ENCODE measurements around the gene OR2F1. TPM values are rescaled to one million over a fixed set of nuclear protein-coding genes. Genes with fewer than 3 reads are reported as not detected.

Gene OR2F1
- total RNA-seq, 1 experiment from 2014 or later = not detected

GRCh38 chr7:143906895-143907294, 47.7 kb upstream of the OR2F1 start:
- TF ChIP-seq CTCF (IDR thresholded peaks at IDR 0.05 in 2 of 3, conservative IDR thresholded peaks at IDR 0.05 in 1 of 3; ENCODE audit: borderline replicate concordance in 1 of 3, insufficient read depth in 1 of 3, low read depth in 2 of 3, low read length in 2 of 3) (no peak), EZH2 (IDR thresholded peaks at IDR 0.05) (no peak), ELF1 (IDR thresholded peaks at IDR 0.05; ENCODE audit: borderline replicate concordance, low read depth) (no peak), TCF7L2 (IDR thresholded peaks at IDR 0.05; ENCODE audit: borderline replicate concordance, extremely low read depth, insufficient read depth, insufficient read length) (no peak), FOSL1 (IDR thresholded peaks at IDR 0.05; ENCODE audit: low read depth) (no peak)
- no peak overlapping the region for H3K4me2 ChIP-seq (ENCODE audit: low read length)
- no peaks in the 10 kb centered on the region for H4K20me1 ChIP-seq (ENCODE audit: insufficient read depth)
- no peak overlapping the region for H3K27ac ChIP-seq (ENCODE audit: low read depth, low read length)
- POLR2A ChIA-PET = no interaction called here
- no peaks in the 10 kb centered on the region for H3K79me2 ChIP-seq (ENCODE audit: insufficient read depth, low read length)
- H3K27me3 ChIP-seq (ENCODE audit: insufficient read depth, low read length) = no peaks in the 10 kb centered on the region
- intact Hi-C loops (cut with micrococcal nuclease) = loop anchor here (10.0 kb wide), 1 partner anchor 118 kb away; no protein-coding TSS in a partner anchor
- H3K9me2 ChIP-seq (ENCODE audit: insufficient read depth) = no peaks in the 10 kb centered on the region
- DNase-seq (ENCODE audit: low read depth, low spot score) = no peak
- CTCF ChIA-PET = no interaction called here
- BruUV-seq (replicated peaks) = no TSS peak
- H3K9me3 ChIP-seq (ENCODE audit: control insufficient read depth in 1 of 2, insufficient read depth in 1 of 2, low read depth in 1 of 2, low read length in 2 of 2) = no peaks in the 10 kb centered on the region
- H2AFZ ChIP-seq (ENCODE audit: low read depth, low read length, poor library complexity, severe bottlenecking) = no peak overlapping the region
- H3K4me1 ChIP-seq (ENCODE audit: control insufficient read depth in 1 of 2, insufficient read depth in 2 of 2, low read length in 2 of 2) = peaks cover 2 to 8% of the 10 kb centered on the region in 2 experiments; a peak in 2 of 4 replicates
- no peak overlapping the region for H3K4me3 ChIP-seq (replicated peaks in 1 of 2; ENCODE audit: low read depth in 1 of 2, low read length in 2 of 2)
- ATAC-seq = no peak
- H3K36me3 ChIP-seq (ENCODE audit: control insufficient read depth in 1 of 2, insufficient read depth in 2 of 2, low read length in 2 of 2) = no peaks in the 10 kb centered on the region
- H3K9ac ChIP-seq (ENCODE audit: low read length) = no peak overlapping the region
- RAD21 ChIA-PET (ENCODE audit: low non-redundant PET in 1 of 2, low total read pairs in 2 of 2, uncharacterized antibody in 2 of 2, unreplicated experiment in 2 of 2) = no interaction called here

GRCh38 chr7:143908120-143908519, 46.5 kb upstream of the OR2F1 start:
- no peaks in the 10 kb centered on the region for H3K36me3 ChIP-seq (ENCODE audit: control insufficient read depth in 1 of 2, insufficient read depth in 2 of 2, low read length in 2 of 2)
- no peaks in the 10 kb centered on the region for H3K79me2 ChIP-seq (ENCODE audit: insufficient read depth, low read length)
- no peak for DNase-seq (ENCODE audit: low read depth, low spot score)
- POLR2A ChIA-PET = no interaction called here
- no peaks in the 10 kb centered on the region for H4K20me1 ChIP-seq (ENCODE audit: insufficient read depth)
- ATAC-seq = no peak
- H3K4me2 ChIP-seq (ENCODE audit: low read length) = no peak overlapping the region
- H3K9me3 ChIP-seq (ENCODE audit: control insufficient read depth in 1 of 2, insufficient read depth in 1 of 2, low read depth in 1 of 2, low read length in 2 of 2) = no peaks in the 10 kb centered on the region
- intact Hi-C loops (cut with micrococcal nuclease) = loop anchor here (10.0 kb wide), 1 partner anchor 117 kb away; no protein-coding TSS in a partner anchor
- no peak overlapping the region for H3K27ac ChIP-seq (ENCODE audit: low read depth, low read length)
- CTCF ChIA-PET = no interaction called here
- no peak overlapping the region for H2AFZ ChIP-seq (ENCODE audit: low read depth, low read length, poor library complexity, severe bottlenecking)
- no peak overlapping the region for H3K9ac ChIP-seq (ENCODE audit: low read length)
- no TSS peak for BruUV-seq (replicated peaks)
- no peaks in the 10 kb centered on the region for H3K9me2 ChIP-seq (ENCODE audit: insufficient read depth)
- no peaks in the 10 kb centered on the region for H3K4me1 ChIP-seq (ENCODE audit: control insufficient read depth in 1 of 2, insufficient read depth in 2 of 2, low read length in 2 of 2)
- RAD21 ChIA-PET (ENCODE audit: low non-redundant PET in 1 of 2, low total read pairs in 2 of 2, uncharacterized antibody in 2 of 2, unreplicated experiment in 2 of 2) = no interaction called here
- H3K4me3 ChIP-seq (replicated peaks in 1 of 2; ENCODE audit: low read depth in 1 of 2, low read length in 2 of 2) = no peak overlapping the region
- no peaks in the 10 kb centered on the region for H3K27me3 ChIP-seq (ENCODE audit: insufficient read depth, low read length)
- TF ChIP-seq CEBPB (IDR thresholded peaks at IDR 0.05; ENCODE audit: low read depth) = no peak
- TF ChIP-seq FOSL1 (IDR thresholded peaks at IDR 0.05; ENCODE audit: low read depth) = no peak
- TF ChIP-seq SIN3A (IDR thresholded peaks at IDR 0.05; ENCODE audit: low read depth) = no peak
- TF ChIP-seq MAX (IDR thresholded peaks at IDR 0.05) = no peak
- no peak for TF ChIP-seq ZNF274 (IDR thresholded peaks at IDR 0.05; ENCODE audit: low read depth, low read length)
- no peak for TF ChIP-seq POLR2AphosphoS5 (IDR thresholded peaks at IDR 0.05; ENCODE audit: low read depth, low read length)
- TF ChIP-seq ZBTB33 (IDR thresholded peaks at IDR 0.05; ENCODE audit: extremely low read depth, insufficient replicate concordance, low read length) = no peak
- TF ChIP-seq SRF (IDR thresholded peaks at IDR 0.05; ENCODE audit: low read depth) = no peak
- TF ChIP-seq RAD21 (IDR thresholded peaks at IDR 0.05; ENCODE audit: low read depth) = no peak
- no peak for TF ChIP-seq EZH2 (IDR thresholded peaks at IDR 0.05)
- TF ChIP-seq ZFX (IDR thresholded peaks at IDR 0.05) = no peak
- TF ChIP-seq POLR2A (IDR thresholded peaks at IDR 0.05; ENCODE audit: borderline replicate concordance, extremely low read depth, insufficient read depth, insufficient read length) = no peak
- TF ChIP-seq ELF1 (IDR thresholded peaks at IDR 0.05; ENCODE audit: borderline replicate concordance, low read depth) = no peak
- no peak for TF ChIP-seq TCF7L2 (IDR thresholded peaks at IDR 0.05; ENCODE audit: borderline replicate concordance, extremely low read depth, insufficient read depth, insufficient read length)
- TF ChIP-seq EGR1 (IDR thresholded peaks at IDR 0.05; ENCODE audit: low read depth) = no peak
- TF ChIP-seq SP1 (IDR thresholded peaks at IDR 0.05; ENCODE audit: low read depth) = no peak
- no peak for TF ChIP-seq ATF3 (IDR thresholded peaks at IDR 0.05)
